Measurements from ENCODE around the gene BNC2. TPM values are rescaled to one million over a fixed set of nuclear protein-coding genes. Genes with fewer than 3 reads are reported as not detected.

BNC2 gene
- total RNA-seq, 1 experiment from 2014 or later: 11.7 TPM

GRCh38 chr9:16370647-16371046 is 499.8 kb downstream of the BNC2 start:
- H3K4me3 ChIP-seq (ENCODE audit: low read length): no peak overlapping the region
- no peaks in the 10 kb centered on the region for H3K36me3 ChIP-seq (ENCODE audit: low read depth, low read length)
- H3K4me2 ChIP-seq (ENCODE audit: low read length): no peak overlapping the region
- TF ChIP-seq CTCF (conservative IDR thresholded peaks at IDR 0.05; ENCODE audit: low read depth, low read length): no peak
- no peak for TF ChIP-seq EZH2phosphoT487 (IDR thresholded peaks at IDR 0.05; ENCODE audit: borderline replicate concordance, low read length)
- TF ChIP-seq EZH2 (IDR thresholded peaks at IDR 0.05; ENCODE audit: low read length, unreplicated experiment): no peak
- no peaks in the 10 kb centered on the region for H3K27me3 ChIP-seq (ENCODE audit: low read length)
- BruUV-seq (replicated peaks): no TSS peak
- intact Hi-C loops (cut with micrococcal nuclease): no loop called here
- H3K27ac ChIP-seq (ENCODE audit: low read length): no peak overlapping the region
- H3K9ac ChIP-seq (ENCODE audit: low read length): no peak overlapping the region
- peaks cover 28% of the 10 kb centered on the region for H3K4me1 ChIP-seq (ENCODE audit: insufficient read depth, low read length)
- no peak overlapping the region for H2AFZ ChIP-seq (ENCODE audit: low read length)
- no peaks in the 10 kb centered on the region for H4K20me1 ChIP-seq (ENCODE audit: low read length)
- H3K9me2 ChIP-seq (replicated peaks; ENCODE audit: low read length): no peaks in the 10 kb centered on the region
- ChIA-PET POLR2A (ENCODE audit: unreplicated experiment) (no interaction called here), CTCF (no interaction called here)
- H3K9me3 ChIP-seq (ENCODE audit: low read length): no peaks in the 10 kb centered on the region
- DNase-seq (no peak), ATAC-seq (no peak)
- H3K79me2 ChIP-seq (ENCODE audit: low read length): no peaks in the 10 kb centered on the region
- H3F3A ChIP-seq (ENCODE audit: low read length, unreplicated experiment): no peaks in the 10 kb centered on the region

DNA sequence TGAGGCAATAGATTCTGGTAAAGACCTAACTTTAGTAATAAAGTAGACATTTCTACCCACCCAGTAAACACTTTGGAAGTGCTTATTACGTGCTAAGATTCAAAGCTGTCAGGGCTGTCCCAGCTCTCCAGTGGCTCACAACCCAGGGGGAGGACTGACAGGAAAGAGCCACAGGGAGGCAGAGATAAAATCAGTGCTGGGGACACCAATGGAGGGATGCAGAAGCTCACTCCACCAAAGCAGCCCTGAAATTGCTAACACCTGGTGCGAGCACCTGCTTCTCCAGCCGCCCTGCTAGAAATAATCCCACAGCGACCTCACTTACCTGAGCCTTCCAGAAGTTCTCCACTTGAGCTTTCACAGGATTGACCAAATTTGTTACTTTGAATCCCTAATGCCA is 501.0 kb downstream of the BNC2 start:
- DNase-seq (no peak), ATAC-seq (no peak)
- H3K36me3 ChIP-seq (ENCODE audit: low read depth, low read length): no peaks in the 10 kb centered on the region
- no peaks in the 10 kb centered on the region for H3K9me2 ChIP-seq (replicated peaks; ENCODE audit: low read length)
- H3K4me1 ChIP-seq (ENCODE audit: insufficient read depth, low read length): peaks cover 28% of the 10 kb centered on the region
- H3K9me3 ChIP-seq (ENCODE audit: low read length): no peaks in the 10 kb centered on the region
- no peaks in the 10 kb centered on the region for H3K27me3 ChIP-seq (ENCODE audit: low read length)
- no TSS peak for BruUV-seq (replicated peaks)
- ChIA-PET POLR2A (ENCODE audit: unreplicated experiment) (no interaction called here), CTCF (no interaction called here)
- no peaks in the 10 kb centered on the region for H3K79me2 ChIP-seq (ENCODE audit: low read length)
- intact Hi-C loops (cut with micrococcal nuclease): loop anchor here (5.0 kb wide), 1 partner anchor 43 kb away; no protein-coding TSS in a partner anchor
- no peak overlapping the region for H3K9ac ChIP-seq (ENCODE audit: low read length)
- no peaks in the 10 kb centered on the region for H3F3A ChIP-seq (ENCODE audit: low read length, unreplicated experiment)
- peak overlapping the region; percentile 96 for H3K27ac ChIP-seq (ENCODE audit: low read length)
- no peak overlapping the region for H3K4me3 ChIP-seq (ENCODE audit: low read length)
- H2AFZ ChIP-seq (ENCODE audit: low read length): no peak overlapping the region
- no peaks in the 10 kb centered on the region for H4K20me1 ChIP-seq (ENCODE audit: low read length)
- TF ChIP-seq EZH2phosphoT487 (IDR thresholded peaks at IDR 0.05; ENCODE audit: borderline replicate concordance, low read length): no peak
- TF ChIP-seq EZH2 (IDR thresholded peaks at IDR 0.05; ENCODE audit: low read length, unreplicated experiment): no peak
- no peak for TF ChIP-seq CTCF (conservative IDR thresholded peaks at IDR 0.05; ENCODE audit: low read depth, low read length)
- H3K4me2 ChIP-seq (ENCODE audit: low read length): peak overlapping the region; percentile 83; the same call in 1 of the 2 replicates

- BruUV-seq (replicated peaks): no TSS peak
- H4K20me1 ChIP-seq (ENCODE audit: low read length): no peaks in the 10 kb centered on the region
- DNase-seq (peak; percentile 93), ATAC-seq (peak; percentile 89)
- H3K4me1 ChIP-seq (ENCODE audit: insufficient read depth, low read length): peaks cover 28% of the 10 kb centered on the region
- H3K9me2 ChIP-seq (replicated peaks; ENCODE audit: low read length): no peaks in the 10 kb centered on the region
- H3K79me2 ChIP-seq (ENCODE audit: low read length): no peaks in the 10 kb centered on the region
- H3K27ac ChIP-seq (ENCODE audit: low read length): peak overlapping the region; percentile 96
- ChIA-PET CTCF (interaction anchor here (0.7 kb wide), 1 partner anchor 32 kb away, joined by 3 read pairs; no protein-coding TSS in a partner anchor), POLR2A (ENCODE audit: unreplicated experiment) (no interaction called here)
- H3K4me2 ChIP-seq (ENCODE audit: low read length): peak overlapping the region; percentile 83
- H2AFZ ChIP-seq (ENCODE audit: low read length): peak overlapping the region; percentile 54
- peak overlapping the region; percentile 49 for H3K4me3 ChIP-seq (ENCODE audit: low read length)
- no peaks in the 10 kb centered on the region for H3F3A ChIP-seq (ENCODE audit: low read length, unreplicated experiment)
- no peaks in the 10 kb centered on the region for H3K36me3 ChIP-seq (ENCODE audit: low read depth, low read length)
- TF ChIP-seq EZH2phosphoT487 (IDR thresholded peaks at IDR 0.05; ENCODE audit: borderline replicate concordance, low read length): no peak
- TF ChIP-seq EZH2 (IDR thresholded peaks at IDR 0.05; ENCODE audit: low read length, unreplicated experiment): no peak
- TF ChIP-seq CTCF (conservative IDR thresholded peaks at IDR 0.05; ENCODE audit: low read depth, low read length): no peak
- H3K27me3 ChIP-seq (ENCODE audit: low read length): no peaks in the 10 kb centered on the region
- intact Hi-C loops (cut with micrococcal nuclease): loop anchor here (5.0 kb wide), 1 partner anchor 44 kb away; no protein-coding TSS in a partner anchor
- no peaks in the 10 kb centered on the region for H3K9me3 ChIP-seq (ENCODE audit: low read length)
- H3K9ac ChIP-seq (ENCODE audit: low read length): peak overlapping the region; percentile 71
Measured at GRCh38 chr9:16368237-16369087, 502.0 kb downstream of the BNC2 start.
